Spleen (tissue), 11 donors: ENCODE measurements around the gene AQP12B. TPM values are rescaled to one million over a fixed set of nuclear protein-coding genes. Genes with fewer than 3 reads are reported as not detected.

Experiments
- DNase-seq: peaks from one replicate; pipeline ENCODE4 v3.0.0-alpha.2; 2020
- H3K27ac ChIP-seq, 8 donors: fragments of 200-600 bp; sonication (generic) in 7 of 8; 1 replicate in 4 of 8; 2 replicates in 4 of 8; pipeline versions ENCODE4 v1.5.0 to v1.8.0; 2016 to 2021; ENCODE audit warnings: inconsistent platforms in 4 of 8, mild to moderate bottlenecking in 4 of 8, moderate library complexity in 1 of 8
- H3K27me3 ChIP-seq, 7 donors: fragments of 200-600 bp; sonication (generic) in 6 of 7; replicated peaks in 1 of 7; 1 replicate in 4 of 7; 2 replicates in 3 of 7; pipeline versions ENCODE4 v1.5.0 to v1.8.0; 2016 to 2021; ENCODE audit warnings: inconsistent platforms in 3 of 7, mild to moderate bottlenecking in 1 of 7
- H3K36me3 ChIP-seq, 6 donors: fragments of 200-600 bp; sonication (generic) in 5 of 6; 1 replicate in 4 of 6; 2 replicates in 2 of 6; pipeline versions ENCODE4 v1.5.0 to v1.8.0; 2016 to 2021; ENCODE audit warnings: inconsistent platforms in 2 of 6
- H3K4me1 ChIP-seq, 6 donors: fragments of 200-600 bp; sonication (generic) in 5 of 6; 1 replicate in 3 of 6; 2 replicates in 3 of 6; pipeline versions ENCODE4 v1.5.0 to v1.8.0; 2016 to 2021; ENCODE audit warnings: inconsistent platforms in 3 of 6
- H3K4me3 ChIP-seq, 8 donors: fragments of 200-600 bp; sonication (generic) in 7 of 8; 1 replicate in 4 of 8; 2 replicates in 4 of 8; pipeline versions ENCODE4 v1.5.0 to v1.8.0; 2016 to 2021; ENCODE audit warnings: inconsistent platforms in 4 of 8, mild to moderate bottlenecking in 4 of 8, moderate library complexity in 2 of 8
- H3K9me3 ChIP-seq, 8 donors: fragments of 200-600 bp; sonication (generic) in 7 of 8; 1 replicate in 4 of 8; 2 replicates in 4 of 8; pipeline versions ENCODE4 v1.5.0 to v1.8.0; 2016 to 2021; ENCODE audit warnings: inconsistent platforms in 4 of 8
- CTCF ChIP-seq, 11 experiments: fragments of 200-600 bp in 7 of 11; fragments of 450-650 bp in 4 of 11; sonication (generic) in 4 of 11; IDR thresholded peaks in 8 of 11; conservative IDR thresholded peaks in 3 of 11; 1 replicate in 7 of 11; 2 replicates in 4 of 11; pipeline versions ENCODE4 v1.4.0 to v1.8.0; 2016 to 2021; ENCODE audit warnings: antibody characterized with exemption in 11 of 11, inconsistent platforms in 4 of 11, mild to moderate bottlenecking in 1 of 11
- POLR2A ChIP-seq, 3 donors: fragments of 450-650 bp; IDR thresholded peaks; one replicate each; pipeline ENCODE4 v1.5.1; 2017; ENCODE audit warnings: antibody characterized with exemption in 3 of 3, mild to moderate bottlenecking in 1 of 3
- POLR2AphosphoS5 ChIP-seq, 3 donors: sonication (generic); formaldehyde crosslinking; IDR thresholded peaks; one replicate each; pipeline ENCODE4 v1.5.1; 2017; ENCODE audit warnings: antibody characterized with exemption in 3 of 3
- WGBS, 5 donors: extraction: QIAGEN DNeasy Blood & Tissue Kit in 3 of 5; methylation state at CpG; one replicate each; pipeline versions ENCODE4 v1.1.5 to v1.1.7; 2013 to 2018; 5-methylcytosine and 5-hydroxymethylcytosine counted together
- intact Hi-C: fragments of 100-400 bp; cut with DNase I; formaldehyde crosslinking; loops from one replicate; pipeline ENCODE4 v1.15.0; 2023; ENCODE audit warnings: low total_unique reads
- polyA plus RNA-seq, 3 donors: library from polyadenylated mRNA; stranded (reverse); fragments of 200-250 nt; gene quantifications; one replicate each; pipeline ENCODE4 v1.2.1, GENCODE V29; 2013
- total RNA-seq, 7 donors: library from RNA; depleted of rRNA in 3 of 7; stranded (reverse); fragments of >200 nt in 3 of 7; fragmentation: NEBNext Ultra II Directional in 4 of 7; extraction: Animal tissue kit (Norgen Biotek cat#: 25700) in 4 of 7; gene quantifications; one replicate each; pipeline versions ENCODE4 v1.1.0 to v1.2.1, GENCODE V29; 2016 to 2021
- donor health status: healthy with polysubstance abuse.
- donor health status: DM: no; HTN: no; CAD: no; lungs with moderate emphysema.
- donor health status: DM: no; HTN: no; CAD: no.
- donor health status: Bipolar disorder and iron deficiency.
- donor health status: healthy.
- donor health status: DM: no; HTN: no; CAD: no.
- donor health status: DM: yes; HTN: yes; CAD: no.

AQP12B gene
- total and polyA plus RNA-seq, 10 donors, result 0.03 to 1.8 (median 0.95) TPM; not detected in 7

DNA sequence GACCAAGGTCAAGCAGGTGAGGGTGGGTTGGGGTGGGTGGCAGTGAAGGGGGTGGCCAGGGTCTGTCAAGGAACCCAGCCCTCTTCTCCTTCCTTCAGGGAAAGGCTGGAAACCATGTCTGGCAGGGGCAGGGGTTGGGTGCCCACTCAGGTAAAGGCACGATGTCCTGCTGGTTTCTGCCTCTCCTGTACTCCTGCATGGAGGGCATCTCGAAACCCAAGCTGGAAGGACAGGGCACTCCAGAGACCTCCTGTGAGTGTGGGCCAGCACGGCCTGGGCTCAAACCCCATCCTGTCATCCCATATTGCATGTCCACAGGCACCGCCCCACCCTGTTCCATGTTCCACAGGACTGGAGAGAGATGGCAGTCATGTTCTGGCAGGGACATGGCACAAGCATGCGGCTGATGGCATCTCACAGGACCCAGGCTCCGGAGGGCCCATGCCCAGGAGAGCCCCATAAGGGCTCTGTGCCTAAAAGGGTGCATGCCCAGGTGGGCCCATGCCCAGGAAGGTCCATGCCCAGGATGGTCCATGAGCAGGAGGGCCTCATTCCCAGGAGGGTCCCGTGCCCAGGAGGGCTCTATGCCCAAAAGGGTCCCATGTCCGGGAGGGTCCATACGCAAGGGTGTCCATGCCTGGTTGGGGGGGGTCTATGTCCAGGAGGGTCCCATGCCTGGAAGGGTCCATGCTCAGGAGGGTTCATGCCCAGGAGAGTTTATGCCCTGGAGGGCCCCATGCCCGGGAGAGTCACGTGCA is 51.0 kb downstream of the AQP12B start:
- no peak overlapping the region for H3K27ac ChIP-seq
- H3K27me3 ChIP-seq, result no peaks in the 10 kb centered on the region
- no peak overlapping the region for H3K4me3 ChIP-seq
- DNase-seq, result peak; percentile 54
- peaks cover 0 to 12% (median 7%) of the 10 kb centered on the region in 6 donors for H3K4me1 ChIP-seq
- TF ChIP-seq POLR2AphosphoS5 (IDR thresholded peaks at IDR 0.05) (no peak), CTCF (IDR thresholded peaks at IDR 0.05 in 8 of 11, conservative IDR thresholded peaks at IDR 0.05 in 3 of 11) (no peak), POLR2A (IDR thresholded peaks at IDR 0.05) (no peak)
- intact Hi-C loops, result no loop called here
- H3K36me3 ChIP-seq, result peaks cover 0 to 33% (median 2%) of the 10 kb centered on the region in 6 donors
- WGBS, 5 donors, result 85 to 95% (median 89%) methylated on average over 6 to 11 of the region's 11 CpGs
- peaks cover 0 to 33% (median 24%) of the 10 kb centered on the region in 8 donors for H3K9me3 ChIP-seq

DNA sequence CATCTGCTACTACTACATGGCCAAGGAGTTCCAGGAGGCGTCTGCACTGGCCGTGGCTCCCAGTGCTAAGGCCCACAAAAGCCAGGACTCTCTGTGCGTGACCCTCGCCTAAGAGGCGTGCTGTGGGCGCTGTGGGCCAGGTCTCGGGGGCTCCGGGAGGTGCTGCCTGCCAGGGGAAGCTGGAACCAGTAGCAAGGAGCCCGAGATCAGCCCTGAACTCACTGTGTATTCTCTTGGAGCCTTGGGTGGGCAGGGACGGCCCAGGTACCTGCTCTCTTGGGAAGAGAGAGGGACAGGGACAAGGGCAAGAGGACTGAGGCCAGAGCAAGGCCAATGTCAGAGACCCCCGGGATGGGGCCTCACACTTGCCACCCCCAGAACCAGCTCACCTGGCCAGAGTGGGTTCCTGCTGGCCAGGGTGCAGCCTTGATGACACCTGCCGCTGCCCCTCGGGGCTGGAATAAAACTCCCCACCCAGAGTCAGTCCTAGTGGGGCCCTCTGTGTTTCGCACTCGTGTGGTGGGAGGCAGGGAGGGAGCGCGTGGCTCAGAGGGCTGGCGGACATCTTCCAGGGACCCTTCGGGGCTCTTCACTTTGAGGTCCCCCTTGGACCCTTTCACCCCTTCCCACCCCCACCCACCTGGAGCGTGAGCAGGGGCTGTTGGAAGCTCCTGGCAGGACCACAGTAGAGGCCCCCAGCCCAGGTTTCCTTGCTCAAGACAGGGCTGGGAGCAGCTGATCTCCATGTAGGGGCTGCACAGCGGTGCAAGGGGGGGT is 51.7 kb downstream of the AQP12B start:
- no peaks in the 10 kb centered on the region for H3K27me3 ChIP-seq
- TF ChIP-seq POLR2A (IDR thresholded peaks at IDR 0.05), result no peak
- TF ChIP-seq CTCF (IDR thresholded peaks at IDR 0.05 in 8 of 11, conservative IDR thresholded peaks at IDR 0.05 in 3 of 11), result no peak
- TF ChIP-seq POLR2AphosphoS5 (IDR thresholded peaks at IDR 0.05), result no peak
- no peak overlapping the region for H3K27ac ChIP-seq
- peaks cover 0 to 33% (median 2%) of the 10 kb centered on the region in 6 donors for H3K36me3 ChIP-seq
- no peak overlapping the region for H3K4me3 ChIP-seq
- H3K4me1 ChIP-seq, result peaks cover 0 to 18% (median 12%) of the 10 kb centered on the region in 6 donors
- intact Hi-C loops, result no loop called here
- WGBS, 5 donors, result 89 to 94% (median 94%) methylated on average over 9 to 21 of the region's 21 CpGs
- peaks cover 0 to 33% (median 24%) of the 10 kb centered on the region in 8 donors for H3K9me3 ChIP-seq
- no peak for DNase-seq

DNA sequence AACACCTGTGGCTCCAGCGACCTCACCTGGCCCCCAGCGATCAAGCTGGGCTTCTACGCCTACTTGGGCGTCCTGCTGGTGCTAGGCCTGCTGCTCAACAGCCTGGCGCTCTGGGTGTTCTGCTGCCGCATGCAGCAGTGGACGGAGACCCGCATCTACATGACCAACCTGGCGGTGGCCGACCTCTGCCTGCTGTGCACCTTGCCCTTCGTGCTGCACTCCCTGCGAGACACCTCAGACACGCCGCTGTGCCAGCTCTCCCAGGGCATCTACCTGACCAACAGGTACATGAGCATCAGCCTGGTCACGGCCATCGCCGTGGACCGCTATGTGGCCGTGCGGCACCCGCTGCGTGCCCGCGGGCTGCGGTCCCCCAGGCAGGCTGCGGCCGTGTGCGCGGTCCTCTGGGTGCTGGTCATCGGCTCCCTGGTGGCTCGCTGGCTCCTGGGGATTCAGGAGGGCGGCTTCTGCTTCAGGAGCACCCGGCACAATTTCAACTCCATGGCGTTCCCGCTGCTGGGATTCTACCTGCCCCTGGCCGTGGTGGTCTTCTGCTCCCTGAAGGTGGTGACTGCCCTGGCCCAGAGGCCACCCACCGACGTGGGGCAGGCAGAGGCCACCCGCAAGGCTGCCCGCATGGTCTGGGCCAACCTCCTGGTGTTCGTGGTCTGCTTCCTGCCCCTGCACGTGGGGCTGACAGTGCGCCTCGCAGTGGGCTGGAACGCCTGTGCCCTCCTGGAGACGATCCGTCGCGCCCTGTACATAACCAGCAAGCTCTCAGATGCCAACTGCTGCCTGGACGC is 52.5 kb downstream of the AQP12B start:
- H3K4me3 ChIP-seq, result no peak overlapping the region
- H3K27me3 ChIP-seq, result no peaks in the 10 kb centered on the region
- WGBS, 5 donors, result 94 to 98% (median 94%) methylated on average over 35 to 50 of the region's 50 CpGs
- intact Hi-C loops, result no loop called here
- H3K27ac ChIP-seq, result no peak overlapping the region
- peak; percentile 70 for DNase-seq
- H3K4me1 ChIP-seq, result peaks cover 0 to 22% (median 14%) of the 10 kb centered on the region in 6 donors
- TF ChIP-seq CTCF (IDR thresholded peaks at IDR 0.05 in 8 of 11, conservative IDR thresholded peaks at IDR 0.05 in 3 of 11) (no peak), POLR2AphosphoS5 (IDR thresholded peaks at IDR 0.05) (no peak), POLR2A (IDR thresholded peaks at IDR 0.05) (no peak)
- H3K36me3 ChIP-seq, result peaks cover 0 to 33% (median 2%) of the 10 kb centered on the region in 6 donors
- peaks cover 0 to 31% (median 24%) of the 10 kb centered on the region in 8 donors for H3K9me3 ChIP-seq
